Measurements from ENCODE around the gene HECTD2.
"Not testable (repeated sequence)": the region's sequence is repeated elsewhere in the genome, so short reads cannot be mapped to it uniquely, and the experiment has no call there.

Gene HECTD2

GRCh38 chr10:91471602-91472001 is 61.5 kb downstream of the HECTD2 start:
- DNase-seq (ENCODE audit: low read depth, low spot score) = no peak

- no peak for DNase-seq (ENCODE audit: low read depth, low spot score)
Observed at GRCh38 chr10:91472911-91473310, 62.8 kb downstream of the HECTD2 start.

GRCh38 chr10:91474009-91474408 is 63.9 kb downstream of the HECTD2 start:
- DNase-seq (ENCODE audit: low read depth, low spot score) = no peak

- DNase-seq (ENCODE audit: low read depth, low spot score) = no peak
Observed at GRCh38 chr10:91477236-91477635, 67.1 kb downstream of the HECTD2 start.

- no peak for DNase-seq (ENCODE audit: low read depth, low spot score)
Observed at GRCh38 chr10:91479583-91479982, 69.4 kb downstream of the HECTD2 start.

GRCh38 chr10:91487911-91488582 is 77.9 kb downstream of the HECTD2 start:
- DNase-seq (ENCODE audit: low read depth, low spot score) = no peak

- DNase-seq (ENCODE audit: low read depth, low spot score) = peak; percentile 46
Observed at GRCh38 chr10:91493313-91493712, 83.2 kb downstream of the HECTD2 start.

GRCh38 chr10:91495402-91495801 is 85.3 kb downstream of the HECTD2 start:
- DNase-seq (ENCODE audit: low read depth, low spot score) = no peak

GRCh38 chr10:91496016-91496415 is 85.9 kb downstream of the HECTD2 start:
- DNase-seq (ENCODE audit: low read depth, low spot score) = no peak

- DNase-seq (ENCODE audit: low read depth, low spot score) = peak; percentile 56
Observed at GRCh38 chr10:91511549-91512330, 101.6 kb downstream of the HECTD2 start.

- DNase-seq (ENCODE audit: low read depth, low spot score) = no peak
Observed at GRCh38 chr10:91512458-91512857, 102.3 kb downstream of the HECTD2 start.

- peak; percentile 14 for DNase-seq (ENCODE audit: low read depth, low spot score)
Observed at GRCh38 chr10:91513598-91514424, 103.7 kb downstream of the HECTD2 start.

- no peak for DNase-seq (ENCODE audit: low read depth, low spot score)
Observed at GRCh38 chr10:91514787-91515186, 104.6 kb downstream of the HECTD2 start.

- DNase-seq (ENCODE audit: low read depth, low spot score) = no peak
Observed at GRCh38 chr10:91517394-91517793, 107.2 kb downstream of the HECTD2 start.

- no peak for DNase-seq (ENCODE audit: low read depth, low spot score)
Observed at GRCh38 chr10:91519899-91520514, 109.9 kb downstream of the HECTD2 start.

- DNase-seq (ENCODE audit: low read depth, low spot score) = no peak
Observed at GRCh38 chr10:91520661-91521060, 110.5 kb downstream of the HECTD2 start.

GRCh38 chr10:91521439-91521838 is 111.3 kb downstream of the HECTD2 start:
- DNase-seq (ENCODE audit: low read depth, low spot score) = no peak

GRCh38 chr10:91525896-91526712 is 116.0 kb downstream of the HECTD2 start:
- no peak for DNase-seq (ENCODE audit: low read depth, low spot score)

- no peak for DNase-seq (ENCODE audit: low read depth, low spot score)
Observed at GRCh38 chr10:91528080-91528479, 117.9 kb downstream of the HECTD2 start.

- DNase-seq (ENCODE audit: low read depth, low spot score) = no peak
Observed at GRCh38 chr10:91528768-91529167, 118.6 kb downstream of the HECTD2 start.

- not testable (repeated sequence) for DNase-seq (ENCODE audit: low read depth, low spot score)
Observed at GRCh38 chr10:91534789-91535188, 124.6 kb downstream of the HECTD2 start.

All from astrocyte of the hippocampus (primary cell).